ENCODE results near the gene ADRA2B.

ADRA2B gene

GRCh38 chr2:96097951-96098823, 18.2 kb downstream of the ADRA2B start:
- CTCF ChIA-PET: interaction anchor here (0.7 to 1.1 kb wide), 2 partner anchors 25 to 752 kb away, joined by 3 read pairs; no protein-coding TSS in a partner anchor
- no peak for DNase-seq (ENCODE audit: low spot score)
- POLR2A ChIA-PET (ENCODE audit: low non-redundant PET): no interaction called here
- TF ChIP-seq CTCF (conservative IDR thresholded peaks at IDR 0.05; ENCODE audit: low read depth): no peak
- H3K27ac ChIP-seq: no peak overlapping the region

- H3K27ac ChIP-seq: no peak overlapping the region
- CTCF ChIA-PET: no interaction called here
- POLR2A ChIA-PET (ENCODE audit: low non-redundant PET): no interaction called here
- TF ChIP-seq CTCF (conservative IDR thresholded peaks at IDR 0.05; ENCODE audit: low read depth): no peak
- DNase-seq (ENCODE audit: low spot score): no peak
Observed at GRCh38 chr2:96097441-96097840, 18.9 kb downstream of the ADRA2B start.

- no peak for TF ChIP-seq CTCF (conservative IDR thresholded peaks at IDR 0.05; ENCODE audit: low read depth)
- CTCF ChIA-PET: no interaction called here
- no peak overlapping the region for H3K27ac ChIP-seq
- no peak for DNase-seq (ENCODE audit: low spot score)
- POLR2A ChIA-PET (ENCODE audit: low non-redundant PET): no interaction called here
Observed at GRCh38 chr2:96095116-96095636, 21.2 kb downstream of the ADRA2B start.

GRCh38 chr2:96093528-96093927, 22.8 kb downstream of the ADRA2B start:
- ChIA-PET CTCF (no interaction called here), POLR2A (ENCODE audit: low non-redundant PET) (no interaction called here)
- no peak for TF ChIP-seq CTCF (conservative IDR thresholded peaks at IDR 0.05; ENCODE audit: low read depth)
- no peak for DNase-seq (ENCODE audit: low spot score)
- H3K27ac ChIP-seq: no peak overlapping the region

GRCh38 chr2:96092951-96093350, 23.4 kb downstream of the ADRA2B start:
- ChIA-PET POLR2A (ENCODE audit: low non-redundant PET) (no interaction called here), CTCF (no interaction called here)
- no peak for TF ChIP-seq CTCF (conservative IDR thresholded peaks at IDR 0.05; ENCODE audit: low read depth)
- no peak overlapping the region for H3K27ac ChIP-seq
- no peak for DNase-seq (ENCODE audit: low spot score)

GRCh38 chr2:96092573-96092877, 23.8 kb downstream of the ADRA2B start:
- H3K27ac ChIP-seq: no peak overlapping the region
- no peak for TF ChIP-seq CTCF (conservative IDR thresholded peaks at IDR 0.05; ENCODE audit: low read depth)
- no peak for DNase-seq (ENCODE audit: low spot score)
- CTCF ChIA-PET: no interaction called here
- POLR2A ChIA-PET (ENCODE audit: low non-redundant PET): no interaction called here
